ENCODE measurements around the gene ZNF736. TPM values are rescaled to one million over a fixed set of nuclear protein-coding genes. Genes with fewer than 3 reads are reported as not detected.

ZNF736 gene
- total RNA-seq, 1 experiment from 2014 or later = 0.15 TPM

DNA sequence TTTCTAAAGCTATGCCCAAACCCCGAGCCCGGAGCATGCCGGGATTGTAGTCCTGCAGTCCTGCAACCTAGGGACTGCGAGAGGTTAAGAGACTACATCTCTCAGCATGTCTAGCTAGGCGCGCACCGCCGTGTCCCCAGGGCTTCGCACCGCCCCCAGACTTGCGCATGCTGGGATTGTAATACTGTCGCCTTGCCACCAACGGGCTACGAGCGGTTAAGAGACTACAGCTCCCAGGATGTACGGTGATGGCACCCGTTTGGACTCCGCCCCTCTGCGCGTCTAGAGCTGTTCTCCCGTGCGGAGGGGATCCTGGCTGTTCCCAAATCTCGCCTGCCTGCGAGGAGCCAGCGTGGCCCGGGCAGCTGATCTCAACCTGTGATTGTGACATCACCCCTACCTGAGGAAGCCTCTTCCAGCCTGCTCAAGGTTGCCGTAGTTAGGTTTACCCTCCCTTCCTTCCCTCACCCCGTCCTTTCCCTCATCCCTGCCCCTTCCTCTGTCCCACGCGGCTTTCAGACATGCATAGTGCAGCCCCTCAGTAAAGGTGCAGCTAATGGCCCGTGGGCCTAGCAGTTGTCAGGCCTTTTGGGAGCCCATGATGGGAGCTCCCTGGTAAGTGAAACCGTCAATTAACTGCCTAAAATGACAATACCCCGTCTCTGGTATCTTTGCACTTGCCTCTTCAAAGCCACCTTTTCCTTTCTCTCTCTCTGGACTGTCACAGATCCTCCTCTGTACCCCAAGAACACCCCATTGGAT is 6.3 kb upstream of the ZNF736 start (continued):
- TF ChIP-seq, protein P1, sequence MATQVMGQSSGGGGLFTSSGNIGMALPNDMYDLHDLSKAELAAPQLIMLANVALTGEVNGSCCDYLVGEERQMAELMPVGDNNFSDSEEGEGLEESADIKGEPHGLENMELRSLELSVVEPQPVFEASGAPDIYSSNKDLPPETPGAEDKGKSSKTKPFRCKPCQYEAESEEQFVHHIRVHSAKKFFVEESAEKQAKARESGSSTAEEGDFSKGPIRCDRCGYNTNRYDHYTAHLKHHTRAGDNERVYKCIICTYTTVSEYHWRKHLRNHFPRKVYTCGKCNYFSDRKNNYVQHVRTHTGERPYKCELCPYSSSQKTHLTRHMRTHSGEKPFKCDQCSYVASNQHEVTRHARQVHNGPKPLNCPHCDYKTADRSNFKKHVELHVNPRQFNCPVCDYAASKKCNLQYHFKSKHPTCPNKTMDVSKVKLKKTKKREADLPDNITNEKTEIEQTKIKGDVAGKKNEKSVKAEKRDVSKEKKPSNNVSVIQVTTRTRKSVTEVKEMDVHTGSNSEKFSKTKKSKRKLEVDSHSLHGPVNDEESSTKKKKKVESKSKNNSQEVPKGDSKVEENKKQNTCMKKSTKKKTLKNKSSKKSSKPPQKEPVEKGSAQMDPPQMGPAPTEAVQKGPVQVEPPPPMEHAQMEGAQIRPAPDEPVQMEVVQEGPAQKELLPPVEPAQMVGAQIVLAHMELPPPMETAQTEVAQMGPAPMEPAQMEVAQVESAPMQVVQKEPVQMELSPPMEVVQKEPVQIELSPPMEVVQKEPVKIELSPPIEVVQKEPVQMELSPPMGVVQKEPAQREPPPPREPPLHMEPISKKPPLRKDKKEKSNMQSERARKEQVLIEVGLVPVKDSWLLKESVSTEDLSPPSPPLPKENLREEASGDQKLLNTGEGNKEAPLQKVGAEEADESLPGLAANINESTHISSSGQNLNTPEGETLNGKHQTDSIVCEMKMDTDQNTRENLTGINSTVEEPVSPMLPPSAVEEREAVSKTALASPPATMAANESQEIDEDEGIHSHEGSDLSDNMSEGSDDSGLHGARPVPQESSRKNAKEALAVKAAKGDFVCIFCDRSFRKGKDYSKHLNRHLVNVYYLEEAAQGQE (IDR thresholded peaks at IDR 0.05; ENCODE audit: low read depth) = no peak

DNA sequence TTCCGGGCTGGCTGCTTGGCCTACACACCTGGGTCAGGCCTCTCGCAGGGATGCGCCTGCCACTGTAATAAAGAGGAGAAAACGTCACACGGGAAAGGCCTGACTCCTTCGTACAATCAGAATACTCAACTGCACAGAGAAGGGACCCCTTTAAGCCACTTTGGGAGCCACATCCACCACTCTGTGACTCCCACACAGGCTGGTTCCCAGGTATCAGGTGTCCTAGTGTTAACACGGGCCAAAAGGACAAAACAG is 5.8 kb upstream of the ZNF736 start:
- Histone ChIP-seq H3K9me3 (ENCODE audit: control insufficient read depth in 1 of 2, insufficient read depth in 1 of 2, low read depth in 1 of 2, low read length in 2 of 2) (peaks cover 5 to 11% of the 10 kb centered on the region in 2 experiments; a peak in 2 of 4 replicates), H3K79me2 (ENCODE audit: insufficient read depth, low read length) (no peaks in the 10 kb centered on the region), H3K27me3 (ENCODE audit: insufficient read depth, low read length) (no peaks in the 10 kb centered on the region), H4K20me1 (ENCODE audit: insufficient read depth) (no peaks in the 10 kb centered on the region), H3K4me1 (ENCODE audit: control insufficient read depth in 1 of 2, insufficient read depth in 2 of 2, low read length in 2 of 2) (no peaks in the 10 kb centered on the region), H3K36me3 (ENCODE audit: control insufficient read depth in 1 of 2, insufficient read depth in 2 of 2, low read length in 2 of 2) (no peaks in the 10 kb centered on the region), H3K4me2 (ENCODE audit: low read length) (no peak overlapping the region), H3K9ac (ENCODE audit: low read length) (no peak overlapping the region), H2AFZ (ENCODE audit: low read depth, low read length, poor library complexity, severe bottlenecking) (no peak overlapping the region), H3K4me3 (replicated peaks in 1 of 2; ENCODE audit: low read depth in 1 of 2, low read length in 2 of 2) (no peak overlapping the region), H3K9me2 (ENCODE audit: insufficient read depth) (no peaks in the 10 kb centered on the region), H3K27ac (ENCODE audit: low read depth, low read length) (no peak overlapping the region)
- ChIA-PET POLR2A (no interaction called here), CTCF (no interaction called here), RAD21 (ENCODE audit: low non-redundant PET in 1 of 2, low total read pairs in 2 of 2, uncharacterized antibody in 2 of 2, unreplicated experiment in 2 of 2) (no interaction called here)
- ATAC-seq (no peak), DNase-seq (ENCODE audit: low read depth, low spot score) (no peak)
- BruUV-seq (replicated peaks) = no TSS peak
- intact Hi-C loops (cut with micrococcal nuclease) = no loop called here
- TF ChIP-seq TCF7L2 (IDR thresholded peaks at IDR 0.05; ENCODE audit: borderline replicate concordance, extremely low read depth, insufficient read depth, insufficient read length) = no peak
- no peak for TF ChIP-seq YY1 (IDR thresholded peaks at IDR 0.05; ENCODE audit: extremely low read depth, insufficient replicate concordance, low read depth, low read length)
- no peak for TF ChIP-seq CBX3 (IDR thresholded peaks at IDR 0.05; ENCODE audit: low read depth)
- no peak for TF ChIP-seq EZH2phosphoT487 (IDR thresholded peaks at IDR 0.05; ENCODE audit: borderline replicate concordance)
- no peak for TF ChIP-seq EZH2 (IDR thresholded peaks at IDR 0.05)
- no peak for TF ChIP-seq ZBTB33 (IDR thresholded peaks at IDR 0.05; ENCODE audit: extremely low read depth, insufficient replicate concordance, low read length)
- TF ChIP-seq ZNF274 (IDR thresholded peaks at IDR 0.05; ENCODE audit: low read depth, low read length) = no peak
- TF ChIP-seq POLR2AphosphoS5 (IDR thresholded peaks at IDR 0.05; ENCODE audit: low read depth, low read length) = no peak
- TF ChIP-seq POLR2A (IDR thresholded peaks at IDR 0.05; ENCODE audit: borderline replicate concordance, extremely low read depth, insufficient read depth, insufficient read length) = no peak
- TF ChIP-seq SIN3A (IDR thresholded peaks at IDR 0.05; ENCODE audit: low read depth) = no peak
- no peak for TF ChIP-seq FOSL1 (IDR thresholded peaks at IDR 0.05; ENCODE audit: low read depth)
- TF ChIP-seq JUND (IDR thresholded peaks at IDR 0.05) = no peak
- TF ChIP-seq EGR1 (IDR thresholded peaks at IDR 0.05; ENCODE audit: low read depth) = no peak
- no peak for TF ChIP-seq CEBPB (IDR thresholded peaks at IDR 0.05; ENCODE audit: low read depth)
- no peak for TF ChIP-seq RAD21 (IDR thresholded peaks at IDR 0.05; ENCODE audit: low read depth)
- no peak for TF ChIP-seq ELF1 (IDR thresholded peaks at IDR 0.05; ENCODE audit: borderline replicate concordance, low read depth)
- TF ChIP-seq, protein P1 (IDR thresholded peaks at IDR 0.05; ENCODE audit: low read depth) = no peak
